HG03575 (cell line): ENCODE measurements around the gene APLP1.
"Not testable (repeated sequence)": the region's sequence is repeated elsewhere in the genome, so short reads cannot be mapped to it uniquely, and the experiment has no call there.

Source experiments
- ATAC-seq: cut with Tn5 transposase; IDR thresholded peaks from one replicate; pipeline ENCODE4 v1.9.1; 2021; ENCODE audit not compliant: unreplicated experiment, insufficient number of reproducible peaks, low FRiP score; ENCODE audit errors: extremely low read depth

Gene APLP1

DNA sequence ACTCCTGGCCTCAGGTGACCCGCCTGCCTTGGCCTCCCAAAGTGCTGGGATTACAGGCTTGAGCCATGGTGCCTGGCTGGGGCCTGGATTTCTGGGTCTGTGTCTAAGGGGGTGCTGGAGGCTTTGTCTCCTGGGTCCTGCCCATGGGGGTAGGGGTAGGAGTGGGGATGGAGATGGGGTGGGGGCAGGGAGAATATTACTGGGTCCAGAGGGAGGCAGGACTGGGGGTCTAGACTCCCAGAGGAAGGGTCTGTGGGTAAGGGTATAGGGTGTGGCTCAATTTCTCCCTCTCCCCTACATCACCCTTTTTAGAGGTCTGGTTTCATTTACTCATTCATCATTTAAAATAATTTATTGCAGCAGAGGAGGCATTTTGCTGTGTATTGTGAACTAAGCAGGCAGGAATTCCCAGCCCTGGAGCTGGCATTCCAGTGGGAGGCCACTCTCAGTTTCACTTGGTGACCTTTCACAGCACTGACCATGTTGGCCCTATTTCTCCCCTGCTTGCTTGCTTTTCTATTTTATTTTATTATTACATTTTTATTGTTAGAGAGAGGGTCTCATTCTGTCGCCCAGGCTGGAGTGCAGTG is 32.8 kb downstream of the APLP1 start:
- ATAC-seq, result no peak

DNA sequence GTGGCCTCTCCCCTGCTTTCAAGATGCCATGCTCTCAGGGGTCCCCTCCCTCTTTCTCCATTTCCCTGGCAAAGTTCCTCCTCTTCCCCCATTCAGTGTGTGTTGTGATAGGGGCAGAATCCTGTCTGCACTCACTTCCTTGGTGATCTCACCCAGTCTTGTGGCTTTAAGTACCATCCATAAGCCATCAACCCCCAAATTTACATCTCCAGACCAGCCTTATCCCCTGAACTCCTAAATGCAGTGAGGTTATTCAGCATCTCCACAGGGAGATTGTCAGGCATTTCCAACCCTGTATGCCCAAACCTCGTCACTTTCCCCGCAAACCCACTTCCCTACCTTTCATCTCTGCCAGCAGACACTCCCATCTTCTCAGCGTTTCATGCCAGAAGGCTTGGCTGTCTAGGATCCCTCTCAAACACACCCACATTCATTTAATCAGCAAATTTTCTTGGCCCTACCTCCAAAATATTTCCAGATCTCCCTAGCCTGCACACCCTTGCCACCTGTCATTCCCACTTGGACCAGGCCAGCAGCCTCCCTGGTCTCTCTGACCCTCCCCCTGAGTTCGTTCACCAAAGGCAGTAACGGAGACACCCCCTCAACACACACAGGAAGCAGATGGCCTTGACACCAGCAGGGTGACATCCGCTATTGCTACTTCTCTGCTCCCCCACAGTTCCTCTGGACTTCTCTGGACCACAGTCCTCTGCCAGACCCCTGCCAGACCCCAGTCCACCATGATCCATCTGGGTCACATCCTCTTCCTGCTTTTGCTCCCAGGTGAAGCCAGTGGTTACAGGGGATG is 33.7 kb downstream of the APLP1 start, which contains the start of gene HCST:
Gene HCST (plus strand): TSS at position 676 of the 808 bp plus-strand sequence. CDS start 65 bp downstream, at position 741.
- ATAC-seq, result no peak

DNA sequence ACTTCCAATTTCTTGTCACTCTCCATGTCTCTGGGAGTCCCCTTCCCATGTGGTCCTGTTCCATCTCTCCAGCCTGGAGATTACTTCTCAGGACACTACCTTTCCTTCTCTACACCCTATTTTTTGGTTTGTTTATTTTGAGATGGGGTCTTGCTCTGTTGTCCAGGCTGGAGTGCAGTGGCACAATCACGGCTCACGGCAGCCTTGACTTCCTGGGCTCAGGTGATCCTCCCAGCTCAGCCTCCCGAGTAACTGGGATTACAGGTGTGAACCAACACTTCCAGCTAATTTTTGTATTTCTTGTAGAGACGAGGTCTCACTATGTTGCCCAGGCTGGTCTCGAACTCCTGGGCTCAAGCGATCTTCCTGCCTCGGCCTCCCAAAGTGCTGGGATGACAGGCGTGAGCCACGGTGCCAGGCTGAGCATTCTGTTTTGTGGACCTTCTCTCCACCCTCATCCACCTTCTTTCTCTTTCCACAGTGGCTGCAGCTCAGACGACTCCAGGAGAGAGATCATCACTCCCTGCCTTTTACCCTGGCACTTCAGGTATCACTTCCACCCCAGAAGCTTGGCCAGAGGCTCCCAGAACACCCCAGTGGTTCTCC is 34.6 kb downstream of the APLP1 start:
- no peak for ATAC-seq

DNA sequence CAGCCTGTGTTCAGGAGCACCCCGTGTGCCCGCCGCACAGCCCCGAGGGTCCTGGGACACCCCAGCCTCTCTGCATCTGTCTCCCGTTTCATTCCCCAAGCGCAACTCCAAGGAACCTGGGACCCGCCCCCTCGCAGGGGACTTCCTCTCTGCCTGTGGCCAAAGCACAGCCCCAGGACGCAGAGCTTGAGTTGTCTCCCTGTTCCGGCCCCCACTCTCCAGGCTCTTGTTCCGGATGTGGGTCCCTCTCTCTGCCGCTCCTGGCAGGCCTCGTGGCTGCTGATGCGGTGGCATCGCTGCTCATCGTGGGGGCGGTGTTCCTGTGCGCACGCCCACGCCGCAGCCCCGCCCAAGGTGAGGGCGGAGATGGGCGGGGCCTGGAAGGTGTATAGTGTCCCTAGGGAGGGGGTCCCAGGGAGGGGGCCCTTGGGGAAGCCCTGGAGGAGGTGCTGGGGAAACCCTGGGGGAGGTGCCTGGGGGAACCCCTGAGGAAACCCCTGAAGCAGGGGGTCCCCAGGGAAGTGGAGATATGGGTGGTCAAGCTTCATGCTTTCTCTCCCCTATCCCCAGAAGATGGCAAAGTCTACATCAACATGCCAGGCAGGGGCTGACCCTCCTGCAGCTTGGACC is 35.3 kb downstream of the APLP1 start:
- peak; percentile 33 for ATAC-seq

DNA sequence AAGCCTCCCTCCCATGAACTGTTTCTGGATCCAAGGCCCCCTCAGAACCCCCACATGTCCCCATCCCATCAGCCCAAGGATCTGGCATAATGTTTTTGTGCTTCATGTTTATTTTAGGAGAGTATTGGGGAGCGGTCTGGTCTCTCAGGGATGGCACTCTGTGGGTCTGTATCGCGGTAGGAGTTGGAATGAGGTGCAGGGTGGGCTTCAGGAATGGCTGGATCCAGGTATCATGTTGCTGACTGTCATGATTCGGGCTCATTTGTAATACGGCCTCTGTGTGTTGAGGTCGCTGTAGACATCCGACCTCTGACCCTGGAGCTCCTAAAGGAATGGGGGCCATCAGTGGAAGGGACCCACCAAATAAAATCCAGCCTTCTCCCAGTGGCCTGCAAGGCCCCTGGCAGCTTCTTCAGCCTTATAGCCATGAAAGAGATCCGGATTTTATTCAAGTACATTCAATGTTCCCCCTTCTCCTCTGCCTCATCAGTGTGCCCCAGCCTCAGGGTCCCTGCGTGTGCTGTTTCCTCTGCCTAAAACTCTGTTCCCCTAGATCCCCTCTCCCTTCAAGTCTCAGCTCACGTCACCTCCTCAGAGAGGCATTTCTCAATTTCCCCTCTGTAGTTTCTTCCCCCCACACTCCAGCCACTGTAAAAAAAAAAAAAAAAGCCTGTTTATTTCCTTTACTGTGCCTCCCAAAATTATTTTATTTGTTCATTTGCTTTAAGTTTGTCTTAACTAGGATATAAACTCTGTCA is 36.1 kb downstream of the APLP1 start:
- no peak for ATAC-seq

DNA sequence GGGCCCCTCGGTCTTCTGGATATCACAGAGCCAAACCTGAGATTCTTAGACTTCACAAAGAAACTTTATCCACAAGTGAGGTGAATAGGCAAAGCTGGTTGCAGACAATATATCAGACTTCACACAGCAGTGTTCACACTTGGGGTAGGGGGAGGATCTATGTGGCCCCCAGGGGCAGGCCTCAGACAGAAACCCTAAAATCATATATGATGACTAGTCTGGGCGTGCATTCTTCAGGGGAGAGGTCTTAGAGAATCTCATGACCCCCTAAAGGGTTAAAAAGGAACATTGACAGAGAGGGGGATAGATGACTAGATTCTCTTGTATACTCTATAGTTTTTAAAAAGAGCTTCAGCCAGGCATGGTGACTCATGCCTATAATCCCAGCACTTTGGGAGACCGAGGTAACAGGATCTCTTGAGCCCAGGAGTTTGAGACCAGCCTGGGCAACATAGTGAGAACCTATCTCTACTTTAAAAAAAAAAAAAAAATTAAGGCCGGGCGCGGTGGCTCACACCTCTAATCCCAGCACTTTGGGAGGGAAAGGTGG is 36.9 kb downstream of the APLP1 start:
- no peak for ATAC-seq

DNA sequence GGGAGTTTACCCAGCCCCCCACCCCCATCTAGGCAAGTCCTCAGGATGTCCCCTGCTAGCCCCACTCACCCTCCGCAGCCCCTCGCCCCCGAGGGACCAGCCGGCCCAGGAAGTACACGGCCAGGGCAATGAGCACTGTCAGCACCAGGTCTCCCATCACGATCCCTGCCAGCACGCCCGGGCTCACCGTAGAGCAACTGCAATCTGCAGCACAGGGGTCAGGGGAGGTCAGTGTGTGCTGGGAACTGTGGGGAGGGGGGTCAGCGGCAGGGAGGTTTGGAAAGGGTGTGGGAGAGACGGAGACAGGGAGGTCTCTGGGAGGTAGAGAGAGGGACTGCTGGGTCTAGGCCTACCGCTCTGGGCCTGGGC is 39.0 kb downstream of the APLP1 start:
- ATAC-seq, result no peak

DNA sequence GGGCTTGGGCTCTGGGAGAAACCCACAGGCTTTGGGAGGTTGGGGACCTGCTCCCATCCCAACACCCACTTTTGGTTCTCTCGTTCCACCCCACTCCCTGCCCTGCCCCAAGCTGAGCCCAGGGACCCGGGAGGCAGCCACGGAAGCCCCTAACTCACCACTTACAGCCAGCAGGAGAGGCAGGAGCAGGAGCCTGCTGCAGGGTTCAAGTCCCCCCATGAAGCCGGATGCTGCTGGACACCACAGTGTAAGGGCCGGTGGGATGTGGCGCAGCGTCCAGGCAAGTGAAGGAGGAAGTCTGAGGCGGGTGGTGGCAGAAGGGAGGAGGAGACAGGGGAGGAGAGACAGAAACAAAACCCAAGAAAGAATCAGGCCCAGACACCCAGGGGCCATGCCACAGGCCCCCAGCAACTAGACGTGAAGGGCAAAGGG is 39.7 kb downstream of the APLP1 start, which contains the start of gene TYROBP:
Gene TYROBP (minus strand): TSS at position 286 of the 432 bp plus-strand sequence. CDS start 67 bp downstream, at position 219.
- ATAC-seq, result no peak

DNA sequence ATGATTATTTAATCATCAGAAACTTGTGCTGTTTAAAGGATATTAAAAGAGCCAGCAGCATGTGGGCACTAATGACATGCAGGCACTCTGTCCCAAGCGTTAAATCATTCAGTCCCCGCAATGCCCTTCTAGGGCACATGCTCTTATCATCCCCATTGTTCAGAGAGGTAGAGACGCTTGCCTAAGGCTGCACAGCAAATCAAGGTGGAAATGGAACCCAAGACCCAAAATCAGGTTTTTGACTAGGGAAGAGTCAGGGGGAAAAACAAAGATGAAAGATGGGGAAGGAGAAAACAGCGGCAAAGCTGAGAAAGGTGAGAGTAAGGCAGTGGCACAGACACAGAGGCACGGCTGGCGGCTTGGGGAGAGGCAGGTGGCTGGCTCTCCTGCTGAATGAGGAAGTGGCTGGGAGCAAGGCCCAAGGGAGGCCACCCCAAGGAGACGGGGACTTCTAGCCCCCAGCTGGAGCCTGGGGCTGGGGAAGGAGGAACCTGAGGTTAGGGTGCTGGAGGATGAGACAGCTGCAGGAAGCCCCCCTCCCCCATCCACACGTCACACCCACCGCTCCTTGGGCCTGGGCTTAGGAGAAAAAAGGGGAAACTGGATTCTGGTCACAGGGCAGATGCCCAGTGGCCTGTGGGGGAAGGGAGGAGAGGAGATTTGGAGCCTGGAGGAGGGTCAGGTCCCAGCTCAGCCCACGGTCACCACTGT is 40.8 kb downstream of the APLP1 start:
- no peak for ATAC-seq

DNA sequence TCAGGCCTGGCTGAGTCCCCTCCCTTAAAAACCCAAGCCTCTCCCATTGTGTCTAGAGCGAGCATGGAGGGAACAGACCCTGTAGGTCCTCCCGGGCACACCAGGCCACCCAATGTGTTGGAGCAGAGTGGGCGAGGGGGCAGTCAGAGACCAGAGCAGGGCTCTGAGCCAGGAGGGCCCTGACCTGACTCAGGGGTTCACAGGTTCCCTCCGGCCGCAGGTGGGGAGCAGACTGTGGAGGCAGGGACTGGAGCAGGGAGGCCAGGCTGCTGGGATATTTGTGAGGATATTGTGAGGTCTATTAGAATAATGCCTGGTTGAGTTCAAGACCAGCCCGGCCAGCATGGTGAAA is 41.3 kb downstream of the APLP1 start:
- ATAC-seq, result no peak

DNA sequence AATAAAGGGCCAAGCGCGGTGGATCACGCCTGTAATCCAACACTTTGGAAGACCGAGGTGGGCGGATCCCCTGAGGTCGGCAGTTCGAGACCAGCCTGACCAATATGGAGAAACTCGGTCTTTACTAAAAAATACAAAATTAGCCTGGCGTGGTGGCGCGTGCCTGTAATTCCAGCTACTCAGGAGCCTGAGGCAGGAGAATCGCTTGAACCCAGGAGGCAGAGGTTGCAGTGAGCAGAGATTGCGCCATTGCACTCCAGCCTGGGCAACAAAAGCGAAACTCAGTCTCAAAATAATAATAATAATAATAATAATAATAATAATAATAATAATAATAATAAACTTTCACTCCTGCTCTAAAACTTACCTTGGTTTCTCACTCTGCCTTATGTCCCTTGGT is 42.0 kb downstream of the APLP1 start:
- ATAC-seq, result not testable (repeated sequence)

DNA sequence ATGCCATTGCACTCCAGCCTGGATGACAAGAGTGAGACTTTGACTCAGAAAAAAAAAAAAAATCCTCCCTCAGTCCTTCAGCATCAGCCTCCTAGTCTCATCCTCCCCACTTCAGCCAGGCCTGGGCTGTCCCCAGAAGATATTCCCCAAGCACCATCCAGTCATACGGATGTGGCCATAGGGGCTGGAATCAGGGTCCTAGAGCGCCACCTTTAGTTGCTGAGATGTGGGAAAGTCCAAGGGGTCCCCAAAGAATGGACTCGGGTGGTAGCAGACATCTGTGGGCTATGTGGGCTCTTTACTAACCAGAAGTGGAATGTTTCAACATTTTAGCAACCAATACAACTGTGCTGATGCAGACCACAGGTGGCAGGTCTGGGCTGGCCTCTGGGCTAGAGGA is 42.8 kb downstream of the APLP1 start:
- no peak for ATAC-seq

DNA sequence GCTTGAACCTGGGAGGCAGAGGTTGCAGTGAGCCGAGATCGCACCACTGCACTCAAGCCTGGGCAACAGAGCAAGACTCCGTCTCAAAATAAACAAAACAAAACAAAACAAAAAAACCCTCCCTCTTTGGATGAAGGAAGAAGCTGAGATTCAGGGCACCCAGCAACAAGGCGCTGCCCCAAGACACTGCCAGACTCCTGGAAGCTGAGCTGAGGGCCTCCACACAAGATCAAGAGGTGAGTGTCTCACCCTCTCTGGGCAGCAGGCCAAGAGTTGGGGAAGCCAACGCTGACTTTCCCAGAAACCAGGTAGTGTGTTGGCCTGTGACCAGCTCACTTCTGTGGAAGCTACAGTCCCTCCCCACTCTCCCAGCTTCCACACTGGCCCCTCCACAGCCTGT is 43.4 kb downstream of the APLP1 start:
- ATAC-seq, result no peak

DNA sequence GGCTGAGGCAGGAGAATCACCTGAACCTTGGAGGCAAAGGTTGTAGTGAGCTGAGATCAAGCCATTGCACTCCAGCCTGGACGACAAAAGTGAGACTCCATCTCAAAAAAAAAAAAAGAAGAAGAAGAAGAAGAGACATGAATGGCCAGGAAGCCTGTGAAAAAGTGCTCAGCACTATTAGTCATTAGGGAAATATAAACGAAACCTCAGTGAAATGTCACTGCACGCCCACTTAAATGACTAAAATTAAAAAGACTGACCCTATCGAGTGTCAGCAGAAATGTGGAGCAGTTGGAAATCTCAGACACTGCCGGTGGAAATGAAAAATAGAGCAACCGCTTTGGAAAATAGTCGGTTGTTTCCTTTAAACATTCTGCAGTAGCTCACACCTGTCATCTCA is 45.2 kb downstream of the APLP1 start:
- no peak for ATAC-seq

DNA sequence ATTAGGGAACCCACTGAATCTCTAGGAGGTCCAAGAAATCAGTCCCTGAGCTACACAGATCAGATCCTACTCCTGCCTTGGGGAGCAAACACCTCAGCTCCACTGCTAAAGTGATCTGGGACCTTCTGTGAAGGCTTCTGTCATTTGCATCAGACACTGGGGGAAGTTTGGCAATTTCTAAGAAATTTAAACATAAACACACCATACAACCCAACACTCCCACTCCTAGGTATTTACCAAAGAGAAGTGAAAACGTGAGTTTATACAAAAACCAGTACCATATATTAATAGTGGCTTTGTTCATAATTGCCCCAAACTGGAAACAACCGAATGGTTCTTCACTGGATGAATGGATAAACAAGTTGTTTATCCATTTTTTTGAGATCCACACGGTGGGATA is 47.1 kb downstream of the APLP1 start:
- ATAC-seq, result no peak

DNA sequence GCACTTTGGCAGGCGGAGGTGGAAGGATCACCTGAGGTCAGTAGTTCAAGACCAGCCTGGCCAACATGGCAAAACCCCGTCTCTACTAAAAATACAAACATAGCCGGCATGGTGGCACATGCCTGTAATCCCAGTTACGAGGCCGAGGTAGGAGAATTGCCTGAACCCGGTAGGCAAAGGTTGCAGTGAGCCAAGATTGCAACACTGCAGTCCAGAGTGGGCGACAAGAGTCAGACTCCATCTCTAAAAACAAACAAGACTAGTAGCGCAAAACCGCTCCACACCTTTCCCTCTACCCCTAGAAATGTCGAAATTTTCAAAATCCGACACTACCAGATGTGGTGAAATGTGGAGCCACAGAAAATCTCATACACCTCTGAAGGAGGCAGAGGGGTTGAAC is 50.9 kb downstream of the APLP1 start:
- no peak for ATAC-seq

DNA sequence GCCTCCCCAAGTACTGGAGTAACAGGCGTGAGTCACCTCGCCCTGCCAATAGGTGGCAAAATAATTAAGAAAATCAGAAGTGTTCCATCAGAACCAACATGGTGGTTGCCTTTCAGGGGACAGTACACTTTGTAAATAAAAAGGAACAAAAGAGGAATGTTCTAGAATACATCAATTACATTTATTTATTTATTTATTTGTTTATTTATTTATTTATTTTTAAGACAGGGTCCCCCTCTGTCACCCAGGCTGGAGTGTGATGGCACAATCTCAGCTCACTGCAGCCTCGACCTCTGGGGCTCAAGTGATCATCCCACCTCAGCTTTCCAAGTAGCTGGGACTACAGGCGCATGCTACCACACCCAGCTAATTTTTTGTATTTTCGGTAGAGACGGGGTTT is 52.6 kb downstream of the APLP1 start:
- no peak for ATAC-seq

DNA sequence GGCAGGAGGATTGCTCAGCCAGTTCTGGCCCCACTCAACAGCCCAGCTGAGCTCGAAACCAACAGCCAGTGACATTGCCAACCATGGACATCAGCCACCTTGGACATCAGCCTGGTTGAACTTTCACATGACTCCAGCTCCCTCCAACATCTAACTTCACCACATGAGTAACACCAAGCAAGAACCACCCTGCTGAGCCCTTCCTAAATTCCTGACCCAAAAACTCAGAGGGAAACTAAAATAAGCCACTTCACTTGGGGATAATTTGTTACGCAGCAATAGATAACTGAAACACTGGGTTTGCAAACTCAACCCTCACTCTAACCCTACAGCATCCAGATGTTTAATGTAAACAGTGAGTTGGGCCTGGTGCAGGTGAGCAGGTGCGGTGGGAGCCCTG is 57.1 kb downstream of the APLP1 start:
- ATAC-seq, result no peak
